Keratinocyte (primary cell): ENCODE data around the gene RERE.

Source experiments
- EZH2 ChIP-seq: IDR thresholded peaks from one replicate; pipeline ENCODE4 v1.6.1; 2012; ENCODE audit warnings: inconsistent platforms, mild to moderate bottlenecking, low read length, moderate library complexity
- TF ChIP-seq, protein P1 (sequence below), 3 experiments: IDR thresholded peaks in 1 of 3; conservative IDR thresholded peaks in 1 of 3; optimal IDR thresholded peaks in 1 of 3; 2 replicates in 2 of 3; 3 replicates in 1 of 3; pipeline versions ENCODE3 to v1.5.1; 2011; ENCODE audit warnings: low read length in 3 of 3, mild to moderate bottlenecking in 3 of 3, moderate library complexity in 2 of 3, control low read depth in 1 of 3, inconsistent platforms in 1 of 3; ENCODE audit not compliant: insufficient read depth in 2 of 3; ENCODE audit errors: extremely low read depth in 1 of 3

DNA sequence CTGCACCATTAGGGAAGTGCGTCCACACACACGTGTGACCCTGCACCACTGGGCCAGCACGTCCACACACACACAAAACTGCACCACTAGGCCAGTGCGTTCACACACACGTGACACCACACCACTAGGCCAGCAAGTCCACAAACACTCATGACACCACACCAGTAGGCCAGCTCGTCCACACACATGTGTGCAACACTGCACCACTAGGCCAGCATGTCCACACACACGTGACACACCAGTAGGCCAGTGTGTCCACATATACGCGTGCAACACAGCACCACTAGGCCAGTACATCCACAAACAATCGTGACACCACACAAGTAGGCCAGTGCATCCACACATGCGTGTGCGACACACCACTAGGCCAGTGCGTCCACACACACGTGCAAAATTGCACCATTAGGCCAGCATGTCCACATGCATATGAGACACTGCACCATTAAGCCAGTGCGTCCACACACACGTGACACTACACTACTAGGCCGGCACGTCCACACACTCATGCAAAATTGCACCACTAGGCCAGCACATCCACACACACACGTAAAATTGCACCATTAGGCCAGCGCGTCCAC is 264.5 kb downstream of the RERE start:
- TF ChIP-seq EZH2, result no peak
- TF ChIP-seq, protein P1, sequence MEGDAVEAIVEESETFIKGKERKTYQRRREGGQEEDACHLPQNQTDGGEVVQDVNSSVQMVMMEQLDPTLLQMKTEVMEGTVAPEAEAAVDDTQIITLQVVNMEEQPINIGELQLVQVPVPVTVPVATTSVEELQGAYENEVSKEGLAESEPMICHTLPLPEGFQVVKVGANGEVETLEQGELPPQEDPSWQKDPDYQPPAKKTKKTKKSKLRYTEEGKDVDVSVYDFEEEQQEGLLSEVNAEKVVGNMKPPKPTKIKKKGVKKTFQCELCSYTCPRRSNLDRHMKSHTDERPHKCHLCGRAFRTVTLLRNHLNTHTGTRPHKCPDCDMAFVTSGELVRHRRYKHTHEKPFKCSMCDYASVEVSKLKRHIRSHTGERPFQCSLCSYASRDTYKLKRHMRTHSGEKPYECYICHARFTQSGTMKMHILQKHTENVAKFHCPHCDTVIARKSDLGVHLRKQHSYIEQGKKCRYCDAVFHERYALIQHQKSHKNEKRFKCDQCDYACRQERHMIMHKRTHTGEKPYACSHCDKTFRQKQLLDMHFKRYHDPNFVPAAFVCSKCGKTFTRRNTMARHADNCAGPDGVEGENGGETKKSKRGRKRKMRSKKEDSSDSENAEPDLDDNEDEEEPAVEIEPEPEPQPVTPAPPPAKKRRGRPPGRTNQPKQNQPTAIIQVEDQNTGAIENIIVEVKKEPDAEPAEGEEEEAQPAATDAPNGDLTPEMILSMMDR (optimal IDR thresholded peaks at IDR 0.05 in 1 of 3, IDR thresholded peaks at IDR 0.05 in 1 of 3, conservative IDR thresholded peaks at IDR 0.05 in 1 of 3; ENCODE audit: extremely low read depth in 1 of 3, insufficient read depth in 2 of 3, low read length in 3 of 3), result no peak
